ENCODE results near the gene MMP25. TPM values are rescaled to one million over a fixed set of nuclear protein-coding genes. Genes with fewer than 3 reads are reported as not detected.

Gene MMP25
- total and polyA plus RNA-seq, 9 of the 15 experiments (the other 6 are each of a cell fraction or from before 2014, with no cell fraction given): 0.03 to 0.04 TPM; not detected in 7

GRCh38 chr16:3008690-3009037 lies 37.7 kb upstream of the MMP25 start (continued):
- TF ChIP-seq TRIM28 (IDR thresholded peaks at IDR 0.05): no peak
- TF ChIP-seq, protein P1, sequence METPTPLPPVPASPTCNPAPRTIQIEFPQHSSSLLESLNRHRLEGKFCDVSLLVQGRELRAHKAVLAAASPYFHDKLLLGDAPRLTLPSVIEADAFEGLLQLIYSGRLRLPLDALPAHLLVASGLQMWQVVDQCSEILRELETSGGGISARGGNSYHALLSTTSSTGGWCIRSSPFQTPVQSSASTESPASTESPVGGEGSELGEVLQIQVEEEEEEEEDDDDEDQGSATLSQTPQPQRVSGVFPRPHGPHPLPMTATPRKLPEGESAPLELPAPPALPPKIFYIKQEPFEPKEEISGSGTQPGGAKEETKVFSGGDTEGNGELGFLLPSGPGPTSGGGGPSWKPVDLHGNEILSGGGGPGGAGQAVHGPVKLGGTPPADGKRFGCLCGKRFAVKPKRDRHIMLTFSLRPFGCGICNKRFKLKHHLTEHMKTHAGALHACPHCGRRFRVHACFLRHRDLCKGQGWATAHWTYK (CRISPR knock-in tag; IDR thresholded peaks at IDR 0.05): no peak
- TF ChIP-seq MNT (conservative IDR thresholded peaks at IDR 0.05): no peak
- TF ChIP-seq SIN3A (IDR thresholded peaks at IDR 0.05; ENCODE audit: borderline replicate concordance in 2 of 2, control insufficient read depth in 1 of 2, low read depth in 2 of 2, low read length in 2 of 2): no peak
- TF ChIP-seq, protein P2, sequence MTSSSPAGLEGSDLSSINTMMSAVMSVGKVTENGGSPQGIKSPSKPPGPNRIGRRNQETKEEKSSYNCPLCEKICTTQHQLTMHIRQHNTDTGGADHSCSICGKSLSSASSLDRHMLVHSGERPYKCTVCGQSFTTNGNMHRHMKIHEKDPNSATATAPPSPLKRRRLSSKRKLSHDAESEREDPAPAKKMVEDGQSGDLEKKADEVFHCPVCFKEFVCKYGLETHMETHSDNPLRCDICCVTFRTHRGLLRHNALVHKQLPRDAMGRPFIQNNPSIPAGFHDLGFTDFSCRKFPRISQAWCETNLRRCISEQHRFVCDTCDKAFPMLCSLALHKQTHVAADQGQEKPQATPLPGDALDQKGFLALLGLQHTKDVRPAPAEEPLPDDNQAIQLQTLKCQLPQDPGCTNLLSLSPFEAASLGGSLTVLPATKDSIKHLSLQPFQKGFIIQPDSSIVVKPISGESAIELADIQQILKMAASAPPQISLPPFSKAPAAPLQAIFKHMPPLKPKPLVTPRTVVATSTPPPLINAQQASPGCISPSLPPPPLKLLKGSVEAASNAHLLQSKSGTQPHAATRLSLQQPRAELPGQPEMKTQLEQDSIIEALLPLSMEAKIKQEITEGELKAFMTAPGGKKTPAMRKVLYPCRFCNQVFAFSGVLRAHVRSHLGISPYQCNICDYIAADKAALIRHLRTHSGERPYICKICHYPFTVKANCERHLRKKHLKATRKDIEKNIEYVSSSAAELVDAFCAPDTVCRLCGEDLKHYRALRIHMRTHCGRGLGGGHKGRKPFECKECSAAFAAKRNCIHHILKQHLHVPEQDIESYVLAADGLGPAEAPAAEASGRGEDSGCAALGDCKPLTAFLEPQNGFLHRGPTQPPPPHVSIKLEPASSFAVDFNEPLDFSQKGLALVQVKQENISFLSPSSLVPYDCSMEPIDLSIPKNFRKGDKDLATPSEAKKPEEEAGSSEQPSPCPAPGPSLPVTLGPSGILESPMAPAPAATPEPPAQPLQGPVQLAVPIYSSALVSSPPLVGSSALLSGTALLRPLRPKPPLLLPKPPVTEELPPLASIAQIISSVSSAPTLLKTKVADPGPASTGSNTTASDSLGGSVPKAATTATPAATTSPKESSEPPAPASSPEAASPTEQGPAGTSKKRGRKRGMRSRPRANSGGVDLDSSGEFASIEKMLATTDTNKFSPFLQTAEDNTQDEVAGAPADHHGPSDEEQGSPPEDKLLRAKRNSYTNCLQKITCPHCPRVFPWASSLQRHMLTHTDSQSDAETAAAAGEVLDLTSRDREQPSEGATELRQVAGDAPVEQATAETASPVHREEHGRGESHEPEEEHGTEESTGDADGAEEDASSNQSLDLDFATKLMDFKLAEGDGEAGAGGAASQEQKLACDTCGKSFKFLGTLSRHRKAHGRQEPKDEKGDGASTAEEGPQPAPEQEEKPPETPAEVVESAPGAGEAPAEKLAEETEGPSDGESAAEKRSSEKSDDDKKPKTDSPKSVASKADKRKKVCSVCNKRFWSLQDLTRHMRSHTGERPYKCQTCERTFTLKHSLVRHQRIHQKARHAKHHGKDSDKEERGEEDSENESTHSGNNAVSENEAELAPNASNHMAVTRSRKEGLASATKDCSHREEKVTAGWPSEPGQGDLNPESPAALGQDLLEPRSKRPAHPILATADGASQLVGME (CRISPR knock-in tag; IDR thresholded peaks at IDR 0.05): no peak
- no peak for TF ChIP-seq NFE2 (IDR thresholded peaks at IDR 0.05; ENCODE audit: low read depth)
- no peak for TF ChIP-seq FOS (IDR thresholded peaks at IDR 0.05; ENCODE audit: extremely low read depth, insufficient read length)
- TF ChIP-seq, protein P3, sequence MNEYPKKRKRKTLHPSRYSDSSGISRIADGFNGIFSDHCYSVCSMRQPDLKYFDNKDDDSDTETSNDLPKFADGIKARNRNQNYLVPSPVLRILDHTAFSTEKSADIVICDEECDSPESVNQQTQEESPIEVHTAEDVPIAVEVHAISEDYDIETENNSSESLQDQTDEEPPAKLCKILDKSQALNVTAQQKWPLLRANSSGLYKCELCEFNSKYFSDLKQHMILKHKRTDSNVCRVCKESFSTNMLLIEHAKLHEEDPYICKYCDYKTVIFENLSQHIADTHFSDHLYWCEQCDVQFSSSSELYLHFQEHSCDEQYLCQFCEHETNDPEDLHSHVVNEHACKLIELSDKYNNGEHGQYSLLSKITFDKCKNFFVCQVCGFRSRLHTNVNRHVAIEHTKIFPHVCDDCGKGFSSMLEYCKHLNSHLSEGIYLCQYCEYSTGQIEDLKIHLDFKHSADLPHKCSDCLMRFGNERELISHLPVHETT (CRISPR knock-in tag; conservative IDR thresholded peaks at IDR 0.05 in 1 of 2, IDR thresholded peaks at IDR 0.05 in 1 of 2): no peak
- no peak for TF ChIP-seq IRF2 (CRISPR knock-in tag; IDR thresholded peaks at IDR 0.05)
- no peak for TF ChIP-seq MIER1 (IDR thresholded peaks at IDR 0.05; ENCODE audit: low read depth)
- TF ChIP-seq MEIS2 (IDR thresholded peaks at IDR 0.05; ENCODE audit: partially characterized antibody): no peak
- TF ChIP-seq, protein P4, sequence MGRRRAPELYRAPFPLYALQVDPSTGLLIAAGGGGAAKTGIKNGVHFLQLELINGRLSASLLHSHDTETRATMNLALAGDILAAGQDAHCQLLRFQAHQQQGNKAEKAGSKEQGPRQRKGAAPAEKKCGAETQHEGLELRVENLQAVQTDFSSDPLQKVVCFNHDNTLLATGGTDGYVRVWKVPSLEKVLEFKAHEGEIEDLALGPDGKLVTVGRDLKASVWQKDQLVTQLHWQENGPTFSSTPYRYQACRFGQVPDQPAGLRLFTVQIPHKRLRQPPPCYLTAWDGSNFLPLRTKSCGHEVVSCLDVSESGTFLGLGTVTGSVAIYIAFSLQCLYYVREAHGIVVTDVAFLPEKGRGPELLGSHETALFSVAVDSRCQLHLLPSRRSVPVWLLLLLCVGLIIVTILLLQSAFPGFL (CRISPR knock-in tag; IDR thresholded peaks at IDR 0.05): no peak
- no peak for TF ChIP-seq ILK (tag; IDR thresholded peaks at IDR 0.05; ENCODE audit: borderline replicate concordance, low read depth)
- TF ChIP-seq TGIF2 (CRISPR knock-in tag; IDR thresholded peaks at IDR 0.05): no peak
- no peak for TF ChIP-seq ATF1 (CRISPR knock-in tag; IDR thresholded peaks at IDR 0.05)
- 0 out of 2 replicates have a peak, but pooled peaks have one; percentile 18 for TF ChIP-seq ATF1 (tag; IDR thresholded peaks at IDR 0.05)
- peak; percentile 78 for TF ChIP-seq EGR1 (conservative IDR thresholded peaks at IDR 0.05)
- no peak for TF ChIP-seq POLR2B (IDR thresholded peaks at IDR 0.05; ENCODE audit: low read depth, partially characterized antibody)

All from K562 (cell line).